ENCODE results near the gene PRLH. TPM values are rescaled to one million over a fixed set of nuclear protein-coding genes. Genes with fewer than 3 reads are reported as not detected.

Gene PRLH
- total RNA-seq, 1 donor from 2014 or later: not detected

GRCh38 chr2:237567276-237568029 lies 1.1 kb downstream of the PRLH start:
- Histone ChIP-seq H3K27ac (no peak overlapping the region), H3K4me3 (no peak overlapping the region), H3K9me3 (no peaks in the 10 kb centered on the region), H3K27me3 (no peaks in the 10 kb centered on the region), H3K4me1 (peaks cover 0 to 3% of the 10 kb centered on the region in 2 donors), H3K36me3 (no peaks in the 10 kb centered on the region)
- no peak for DNase-seq (ENCODE audit: low spot score in 2 of 2)
- TF ChIP-seq CTCF (IDR thresholded peaks at IDR 0.05): no peak
- intact Hi-C loops (cut with DNase I): no loop called here

GRCh38 chr2:237568121-237568660 lies 1.8 kb downstream of the PRLH start:
- Histone ChIP-seq H3K4me1 (peaks cover 0 to 3% of the 10 kb centered on the region in 2 donors), H3K27ac (no peak overlapping the region), H3K4me3 (no peak overlapping the region), H3K27me3 (no peaks in the 10 kb centered on the region), H3K36me3 (no peaks in the 10 kb centered on the region), H3K9me3 (no peaks in the 10 kb centered on the region)
- DNase-seq (ENCODE audit: low spot score in 2 of 2): no peak
- no peak for TF ChIP-seq CTCF (IDR thresholded peaks at IDR 0.05)
- intact Hi-C loops (cut with DNase I): no loop called here

- H3K27ac ChIP-seq: no peak overlapping the region
- intact Hi-C loops (cut with DNase I): no loop called here
- H3K4me3 ChIP-seq: no peak overlapping the region
- no peaks in the 10 kb centered on the region for H3K36me3 ChIP-seq
- DNase-seq (ENCODE audit: low spot score in 2 of 2): no peak
- H3K9me3 ChIP-seq: no peaks in the 10 kb centered on the region
- peaks cover 0 to 3% of the 10 kb centered on the region in 2 donors for H3K4me1 ChIP-seq
- no peaks in the 10 kb centered on the region for H3K27me3 ChIP-seq
- TF ChIP-seq CTCF (IDR thresholded peaks at IDR 0.05): no peak
Measured at GRCh38 chr2:237569041-237569440, 2.7 kb downstream of the PRLH start.

GRCh38 chr2:237569896-237570295 lies 3.5 kb downstream of the PRLH start:
- Histone ChIP-seq H3K27me3 (no peaks in the 10 kb centered on the region), H3K4me3 (no peak overlapping the region), H3K9me3 (no peaks in the 10 kb centered on the region), H3K4me1 (peaks cover 0 to 3% of the 10 kb centered on the region in 2 donors), H3K36me3 (no peaks in the 10 kb centered on the region), H3K27ac (no peak overlapping the region)
- intact Hi-C loops (cut with DNase I): loop anchor here (5.0 kb wide), 2 partner anchors 398 to 478 kb away; no protein-coding TSS in a partner anchor
- no peak for DNase-seq (ENCODE audit: low spot score in 2 of 2)
- no peak for TF ChIP-seq CTCF (IDR thresholded peaks at IDR 0.05)

- intact Hi-C loops (cut with DNase I): loop anchor here (5.0 kb wide), 2 partner anchors 399 to 479 kb away; no protein-coding TSS in a partner anchor
- Histone ChIP-seq H3K4me3 (no peak overlapping the region), H3K36me3 (no peaks in the 10 kb centered on the region), H3K9me3 (no peaks in the 10 kb centered on the region), H3K27me3 (no peaks in the 10 kb centered on the region), H3K27ac (no peak overlapping the region), H3K4me1 (peaks cover 0 to 5% of the 10 kb centered on the region in 2 donors)
- TF ChIP-seq CTCF (IDR thresholded peaks at IDR 0.05): no peak
- DNase-seq (ENCODE audit: low spot score in 2 of 2): no peak
Measured at GRCh38 chr2:237570776-237571335, 4.5 kb downstream of the PRLH start.

Data from ascending aorta (tissue), 2 donors.